DND-41 (cell line): ENCODE results near the gene TJP3.

Source experiments
- EZH2 ChIP-seq: IDR thresholded peaks from 3 replicates; pipeline ENCODE4 v1.6.1; 2012; ENCODE audit warnings: borderline replicate concordance, low read depth, mild to moderate bottlenecking, moderate library complexity, low read length, inconsistent platforms; ENCODE audit not compliant: severe bottlenecking
- TF ChIP-seq, protein P1 (sequence below): IDR thresholded peaks from 2 replicates; pipeline ENCODE4 v1.5.1; 2012; ENCODE audit warnings: borderline replicate concordance, low read length, moderate library complexity, mild to moderate bottlenecking; ENCODE audit not compliant: poor library complexity, severe bottlenecking; ENCODE audit errors: extremely low read depth

GRCh38 chr19:3694361-3695123 lies 13.6 kb upstream of the TJP3 start:
- TF ChIP-seq, protein P1, sequence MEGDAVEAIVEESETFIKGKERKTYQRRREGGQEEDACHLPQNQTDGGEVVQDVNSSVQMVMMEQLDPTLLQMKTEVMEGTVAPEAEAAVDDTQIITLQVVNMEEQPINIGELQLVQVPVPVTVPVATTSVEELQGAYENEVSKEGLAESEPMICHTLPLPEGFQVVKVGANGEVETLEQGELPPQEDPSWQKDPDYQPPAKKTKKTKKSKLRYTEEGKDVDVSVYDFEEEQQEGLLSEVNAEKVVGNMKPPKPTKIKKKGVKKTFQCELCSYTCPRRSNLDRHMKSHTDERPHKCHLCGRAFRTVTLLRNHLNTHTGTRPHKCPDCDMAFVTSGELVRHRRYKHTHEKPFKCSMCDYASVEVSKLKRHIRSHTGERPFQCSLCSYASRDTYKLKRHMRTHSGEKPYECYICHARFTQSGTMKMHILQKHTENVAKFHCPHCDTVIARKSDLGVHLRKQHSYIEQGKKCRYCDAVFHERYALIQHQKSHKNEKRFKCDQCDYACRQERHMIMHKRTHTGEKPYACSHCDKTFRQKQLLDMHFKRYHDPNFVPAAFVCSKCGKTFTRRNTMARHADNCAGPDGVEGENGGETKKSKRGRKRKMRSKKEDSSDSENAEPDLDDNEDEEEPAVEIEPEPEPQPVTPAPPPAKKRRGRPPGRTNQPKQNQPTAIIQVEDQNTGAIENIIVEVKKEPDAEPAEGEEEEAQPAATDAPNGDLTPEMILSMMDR: no peak
- no peak for TF ChIP-seq EZH2
